ENCODE results near the gene NKAIN2.
"Not testable (repeated sequence)": the region's sequence is repeated elsewhere in the genome, so short reads cannot be mapped to it uniquely, and the experiment has no call there.

Gene NKAIN2

GRCh38 chr6:123966618-123967017, 163.0 kb downstream of the NKAIN2 start:
- DNase-seq (ENCODE audit: low read depth in 2 of 2), result no peak

GRCh38 chr6:123967905-123968304, 164.2 kb downstream of the NKAIN2 start:
- DNase-seq (ENCODE audit: low read depth in 2 of 2), result no peak

GRCh38 chr6:123972600-123973294, 169.1 kb downstream of the NKAIN2 start:
- no peak for DNase-seq (ENCODE audit: low read depth in 2 of 2)

- DNase-seq (ENCODE audit: low read depth in 2 of 2), result no peak
These were observed 176.6 kb downstream of the NKAIN2 start for GRCh38 chr6:123980311-123980710.

- no peak for DNase-seq (ENCODE audit: low read depth in 2 of 2)
These were observed 183.3 kb downstream of the NKAIN2 start for GRCh38 chr6:123986938-123987337.

GRCh38 chr6:123989918-123990317, 186.3 kb downstream of the NKAIN2 start:
- not testable (repeated sequence) for DNase-seq (ENCODE audit: low read depth in 2 of 2)

- no peak for DNase-seq (ENCODE audit: low read depth in 2 of 2)
These were observed 186.7 kb downstream of the NKAIN2 start for GRCh38 chr6:123990376-123990775.

GRCh38 chr6:123994168-123994567, 190.5 kb downstream of the NKAIN2 start:
- DNase-seq (ENCODE audit: low read depth in 2 of 2), result no peak

- DNase-seq (ENCODE audit: low read depth in 2 of 2), result no peak
These were observed 191.4 kb downstream of the NKAIN2 start for GRCh38 chr6:123994891-123995635.

GRCh38 chr6:123997223-123997622, 193.6 kb downstream of the NKAIN2 start:
- DNase-seq (ENCODE audit: low read depth in 2 of 2), result no peak

- no peak for DNase-seq (ENCODE audit: low read depth in 2 of 2)
These were observed 198.9 kb downstream of the NKAIN2 start for GRCh38 chr6:124002377-124003081.

GRCh38 chr6:124007266-124007665, 203.6 kb downstream of the NKAIN2 start:
- no peak for DNase-seq (ENCODE audit: low read depth in 2 of 2)

GRCh38 chr6:124008000-124008987, 204.6 kb downstream of the NKAIN2 start:
- no peak for DNase-seq (ENCODE audit: low read depth in 2 of 2)

- no peak for DNase-seq (ENCODE audit: low read depth in 2 of 2)
These were observed 205.5 kb downstream of the NKAIN2 start for GRCh38 chr6:124008988-124009765.

GRCh38 chr6:124010574-124010973, 206.9 kb downstream of the NKAIN2 start:
- no peak for DNase-seq (ENCODE audit: low read depth in 2 of 2)

GRCh38 chr6:124011180-124011579, 207.5 kb downstream of the NKAIN2 start:
- no peak for DNase-seq (ENCODE audit: low read depth in 2 of 2)

GRCh38 chr6:124022051-124022450, 218.4 kb downstream of the NKAIN2 start:
- not testable (repeated sequence) for DNase-seq (ENCODE audit: low read depth in 2 of 2)

- DNase-seq (ENCODE audit: low read depth in 2 of 2), result no peak
These were observed 219.0 kb downstream of the NKAIN2 start for GRCh38 chr6:124022641-124023040.

- no peak for DNase-seq (ENCODE audit: low read depth in 2 of 2)
These were observed 223.0 kb downstream of the NKAIN2 start for GRCh38 chr6:124026694-124027093.

- DNase-seq (ENCODE audit: low read depth in 2 of 2), result no peak
These were observed 223.7 kb downstream of the NKAIN2 start for GRCh38 chr6:124027392-124027791.

- DNase-seq (ENCODE audit: low read depth in 2 of 2), result no peak
These were observed 224.5 kb downstream of the NKAIN2 start for GRCh38 chr6:124028117-124028516.

All from activated CD4-positive, alpha-beta T cell treated with anti-CD3 and anti-CD28 coated beads for 24 hours (primary cell).